ENCODE measurements around the gene TMEM94. TPM values are rescaled to one million over a fixed set of nuclear protein-coding genes. Genes with fewer than 3 reads are reported as not detected.

TMEM94 gene
- total and polyA plus RNA-seq, 2 of the 8 experiments (the other 6 are each of a cell fraction or from before 2014, with no cell fraction given): 54.8 to 69.9 TPM

- TF ChIP-seq, protein P1, sequence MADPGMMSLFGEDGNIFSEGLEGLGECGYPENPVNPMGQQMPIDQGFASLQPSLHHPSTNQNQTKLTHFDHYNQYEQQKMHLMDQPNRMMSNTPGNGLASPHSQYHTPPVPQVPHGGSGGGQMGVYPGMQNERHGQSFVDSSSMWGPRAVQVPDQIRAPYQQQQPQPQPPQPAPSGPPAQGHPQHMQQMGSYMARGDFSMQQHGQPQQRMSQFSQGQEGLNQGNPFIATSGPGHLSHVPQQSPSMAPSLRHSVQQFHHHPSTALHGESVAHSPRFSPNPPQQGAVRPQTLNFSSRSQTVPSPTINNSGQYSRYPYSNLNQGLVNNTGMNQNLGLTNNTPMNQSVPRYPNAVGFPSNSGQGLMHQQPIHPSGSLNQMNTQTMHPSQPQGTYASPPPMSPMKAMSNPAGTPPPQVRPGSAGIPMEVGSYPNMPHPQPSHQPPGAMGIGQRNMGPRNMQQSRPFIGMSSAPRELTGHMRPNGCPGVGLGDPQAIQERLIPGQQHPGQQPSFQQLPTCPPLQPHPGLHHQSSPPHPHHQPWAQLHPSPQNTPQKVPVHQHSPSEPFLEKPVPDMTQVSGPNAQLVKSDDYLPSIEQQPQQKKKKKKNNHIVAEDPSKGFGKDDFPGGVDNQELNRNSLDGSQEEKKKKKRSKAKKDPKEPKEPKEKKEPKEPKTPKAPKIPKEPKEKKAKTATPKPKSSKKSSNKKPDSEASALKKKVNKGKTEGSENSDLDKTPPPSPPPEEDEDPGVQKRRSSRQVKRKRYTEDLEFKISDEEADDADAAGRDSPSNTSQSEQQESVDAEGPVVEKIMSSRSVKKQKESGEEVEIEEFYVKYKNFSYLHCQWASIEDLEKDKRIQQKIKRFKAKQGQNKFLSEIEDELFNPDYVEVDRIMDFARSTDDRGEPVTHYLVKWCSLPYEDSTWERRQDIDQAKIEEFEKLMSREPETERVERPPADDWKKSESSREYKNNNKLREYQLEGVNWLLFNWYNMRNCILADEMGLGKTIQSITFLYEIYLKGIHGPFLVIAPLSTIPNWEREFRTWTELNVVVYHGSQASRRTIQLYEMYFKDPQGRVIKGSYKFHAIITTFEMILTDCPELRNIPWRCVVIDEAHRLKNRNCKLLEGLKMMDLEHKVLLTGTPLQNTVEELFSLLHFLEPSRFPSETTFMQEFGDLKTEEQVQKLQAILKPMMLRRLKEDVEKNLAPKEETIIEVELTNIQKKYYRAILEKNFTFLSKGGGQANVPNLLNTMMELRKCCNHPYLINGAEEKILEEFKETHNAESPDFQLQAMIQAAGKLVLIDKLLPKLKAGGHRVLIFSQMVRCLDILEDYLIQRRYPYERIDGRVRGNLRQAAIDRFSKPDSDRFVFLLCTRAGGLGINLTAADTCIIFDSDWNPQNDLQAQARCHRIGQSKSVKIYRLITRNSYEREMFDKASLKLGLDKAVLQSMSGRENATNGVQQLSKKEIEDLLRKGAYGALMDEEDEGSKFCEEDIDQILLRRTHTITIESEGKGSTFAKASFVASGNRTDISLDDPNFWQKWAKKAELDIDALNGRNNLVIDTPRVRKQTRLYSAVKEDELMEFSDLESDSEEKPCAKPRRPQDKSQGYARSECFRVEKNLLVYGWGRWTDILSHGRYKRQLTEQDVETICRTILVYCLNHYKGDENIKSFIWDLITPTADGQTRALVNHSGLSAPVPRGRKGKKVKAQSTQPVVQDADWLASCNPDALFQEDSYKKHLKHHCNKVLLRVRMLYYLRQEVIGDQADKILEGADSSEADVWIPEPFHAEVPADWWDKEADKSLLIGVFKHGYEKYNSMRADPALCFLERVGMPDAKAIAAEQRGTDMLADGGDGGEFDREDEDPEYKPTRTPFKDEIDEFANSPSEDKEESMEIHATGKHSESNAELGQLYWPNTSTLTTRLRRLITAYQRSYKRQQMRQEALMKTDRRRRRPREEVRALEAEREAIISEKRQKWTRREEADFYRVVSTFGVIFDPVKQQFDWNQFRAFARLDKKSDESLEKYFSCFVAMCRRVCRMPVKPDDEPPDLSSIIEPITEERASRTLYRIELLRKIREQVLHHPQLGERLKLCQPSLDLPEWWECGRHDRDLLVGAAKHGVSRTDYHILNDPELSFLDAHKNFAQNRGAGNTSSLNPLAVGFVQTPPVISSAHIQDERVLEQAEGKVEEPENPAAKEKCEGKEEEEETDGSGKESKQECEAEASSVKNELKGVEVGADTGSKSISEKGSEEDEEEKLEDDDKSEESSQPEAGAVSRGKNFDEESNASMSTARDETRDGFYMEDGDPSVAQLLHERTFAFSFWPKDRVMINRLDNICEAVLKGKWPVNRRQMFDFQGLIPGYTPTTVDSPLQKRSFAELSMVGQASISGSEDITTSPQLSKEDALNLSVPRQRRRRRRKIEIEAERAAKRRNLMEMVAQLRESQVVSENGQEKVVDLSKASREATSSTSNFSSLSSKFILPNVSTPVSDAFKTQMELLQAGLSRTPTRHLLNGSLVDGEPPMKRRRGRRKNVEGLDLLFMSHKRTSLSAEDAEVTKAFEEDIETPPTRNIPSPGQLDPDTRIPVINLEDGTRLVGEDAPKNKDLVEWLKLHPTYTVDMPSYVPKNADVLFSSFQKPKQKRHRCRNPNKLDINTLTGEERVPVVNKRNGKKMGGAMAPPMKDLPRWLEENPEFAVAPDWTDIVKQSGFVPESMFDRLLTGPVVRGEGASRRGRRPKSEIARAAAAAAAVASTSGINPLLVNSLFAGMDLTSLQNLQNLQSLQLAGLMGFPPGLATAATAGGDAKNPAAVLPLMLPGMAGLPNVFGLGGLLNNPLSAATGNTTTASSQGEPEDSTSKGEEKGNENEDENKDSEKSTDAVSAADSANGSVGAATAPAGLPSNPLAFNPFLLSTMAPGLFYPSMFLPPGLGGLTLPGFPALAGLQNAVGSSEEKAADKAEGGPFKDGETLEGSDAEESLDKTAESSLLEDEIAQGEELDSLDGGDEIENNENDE (IDR thresholded peaks at IDR 0.05; ENCODE audit: insufficient replicate concordance, low read length): no peak
- TF ChIP-seq TAF1 (IDR thresholded peaks at IDR 0.05; ENCODE audit: low read depth, low read length): no peak
- TF ChIP-seq RBBP5 (IDR thresholded peaks at IDR 0.05; ENCODE audit: borderline replicate concordance, low read depth, low read length): no peak
- TF ChIP-seq CTCF (IDR thresholded peaks at IDR 0.05; ENCODE audit: control extremely low read depth in 1 of 3, insufficient read depth in 1 of 3, low read depth in 1 of 3, low read length in 3 of 3): no peak
- no peak for TF ChIP-seq NANOG (IDR thresholded peaks at IDR 0.05; ENCODE audit: insufficient read depth, low read depth, low read length, poor library complexity, severe bottlenecking)
- no peak for TF ChIP-seq RFX5 (IDR thresholded peaks at IDR 0.05; ENCODE audit: borderline replicate concordance, low read depth, low read length)
- TF ChIP-seq SIN3A (conservative IDR thresholded peaks at IDR 0.05 in 1 of 2, IDR thresholded peaks at IDR 0.05 in 1 of 2; ENCODE audit: low read depth in 1 of 2, low read length in 2 of 2): no peak
- TF ChIP-seq, protein P2, sequence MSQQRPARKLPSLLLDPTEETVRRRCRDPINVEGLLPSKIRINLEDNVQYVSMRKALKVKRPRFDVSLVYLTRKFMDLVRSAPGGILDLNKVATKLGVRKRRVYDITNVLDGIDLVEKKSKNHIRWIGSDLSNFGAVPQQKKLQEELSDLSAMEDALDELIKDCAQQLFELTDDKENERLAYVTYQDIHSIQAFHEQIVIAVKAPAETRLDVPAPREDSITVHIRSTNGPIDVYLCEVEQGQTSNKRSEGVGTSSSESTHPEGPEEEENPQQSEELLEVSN (IDR thresholded peaks at IDR 0.05): no peak
These were observed 14.8 kb downstream of the TMEM94 start (continued) for GRCh38 chr17:75471207-75471606.

Data from H1 (cell line).